ENCODE measurements around the gene CCDC30.
"Not testable (repeated sequence)": the region's sequence is repeated elsewhere in the genome, so short reads cannot be mapped to it uniquely, and the experiment has no call there.

CCDC30 gene

GRCh38 chr1:42453386-42453785 lies 9.7 kb upstream of the CCDC30 start:
- DNase-seq: no peak

GRCh38 chr1:42454403-42454802 lies 8.7 kb upstream of the CCDC30 start:
- DNase-seq: no peak

GRCh38 chr1:42456010-42456753 lies 6.9 kb upstream of the CCDC30 start, which contains the start of the genes PPCS and ZMYND12:
Gene PPCS, plus strand, starts transcription at chr1:42456543. Its CDS starts 23 bp downstream, at chr1:42456566.
Gene ZMYND12, minus strand, starts transcription at chr1:42456022. Its CDS starts 25 bp downstream, at chr1:42455997.
- peak; percentile 68 to 82 for DNase-seq

- DNase-seq: peak; percentile 4 to 37
Measured at GRCh38 chr1:42456754-42457089, 6.4 kb upstream of the CCDC30 start.

GRCh38 chr1:42461196-42461595 lies 1.9 kb upstream of the CCDC30 start:
- no peak for DNase-seq

GRCh38 chr1:42463921-42464320 lies 835 bp downstream of the CCDC30 start:
- no peak for DNase-seq

- DNase-seq: no peak
Measured at GRCh38 chr1:42466030-42466429, 2.9 kb downstream of the CCDC30 start.

- DNase-seq: no peak
Measured at GRCh38 chr1:42469727-42470126, 6.6 kb downstream of the CCDC30 start.

- DNase-seq: no peak
Measured at GRCh38 chr1:42476605-42477004, 13.5 kb downstream of the CCDC30 start.

GRCh38 chr1:42477354-42477753 lies 14.3 kb downstream of the CCDC30 start:
- DNase-seq: not testable (repeated sequence)

- DNase-seq: no peak
Measured at GRCh38 chr1:42477775-42478174, 14.7 kb downstream of the CCDC30 start.

GRCh38 chr1:42479621-42480020 lies 16.5 kb downstream of the CCDC30 start:
- peak; percentile 85 to 94 for DNase-seq

GRCh38 chr1:42480921-42481320 lies 17.8 kb downstream of the CCDC30 start:
- DNase-seq: no peak

- DNase-seq: no peak
Measured at GRCh38 chr1:42482635-42483153, 19.6 kb downstream of the CCDC30 start.

GRCh38 chr1:42484382-42484781 lies 21.3 kb downstream of the CCDC30 start:
- DNase-seq: peak; percentile 16 to 59

- no peak for DNase-seq
Measured at GRCh38 chr1:42490237-42490636, 27.2 kb downstream of the CCDC30 start.

- not testable (repeated sequence) for DNase-seq
Measured at GRCh38 chr1:42502031-42502430, 38.9 kb downstream of the CCDC30 start.

GRCh38 chr1:42504535-42505128 lies 41.5 kb downstream of the CCDC30 start:
- DNase-seq: no peak

GRCh38 chr1:42506576-42506975 lies 43.5 kb downstream of the CCDC30 start:
- DNase-seq: no peak

- DNase-seq: not testable (repeated sequence)
Measured at GRCh38 chr1:42511581-42512155, 48.6 kb downstream of the CCDC30 start.

- no peak for DNase-seq
Measured at GRCh38 chr1:42518908-42519307, 55.8 kb downstream of the CCDC30 start.

GRCh38 chr1:42523171-42523570 lies 60.1 kb downstream of the CCDC30 start:
- DNase-seq: no peak

- DNase-seq: no peak
Measured at GRCh38 chr1:42524330-42524729, 61.2 kb downstream of the CCDC30 start.

GRCh38 chr1:42529724-42530181 lies 66.7 kb downstream of the CCDC30 start:
- no peak for DNase-seq
